ENCODE measurements around the gene UVRAG. TPM values are rescaled to one million over a fixed set of nuclear protein-coding genes. Genes with fewer than 3 reads are reported as not detected.

The UVRAG gene
- total and polyA plus RNA-seq, 5 donors from 2014 or later: 13.7 to 37.2 (median 16.6) TPM

GRCh38 chr11:76090174-76090573 lies 275.2 kb downstream of the UVRAG start:
- Histone ChIP-seq H3K36me3 (ENCODE audit: control insufficient read depth, insufficient read depth, low read length) (peaks cover 4% of the 10 kb centered on the region), H3K27me3 (ENCODE audit: control insufficient read depth, insufficient read depth, low read length) (no peaks in the 10 kb centered on the region), H3K4me3 (ENCODE audit: low read depth, low read length) (no peak overlapping the region), H3K9me3 (ENCODE audit: control insufficient read depth in 2 of 2, low read length in 2 of 2) (peaks cover 0 to 2% of the 10 kb centered on the region in 2 experiments), H3K27ac (ENCODE audit: insufficient read depth, low read length, poor library complexity, severe bottlenecking) (no peak overlapping the region), H3K4me1 (ENCODE audit: control insufficient read depth, insufficient read depth, low read length, poor library complexity, severe bottlenecking) (no peaks in the 10 kb centered on the region)
- H3K36me3 Mint-ChIP-seq: peaks cover 23% of the 10 kb centered on the region
- H3K27me3 Mint-ChIP-seq: no peaks in the 10 kb centered on the region
- DNase-seq: no peak
- ATAC-seq (ENCODE audit: low read depth in 2 of 2): no peak
- no peak overlapping the region for H3K4me3 Mint-ChIP-seq
- peaks cover 0 to 8% (median 3%) of the 10 kb centered on the region in 4 donors for H3K4me1 Mint-ChIP-seq
- H3K27ac Mint-ChIP-seq: no peak overlapping the region
- H3K9me3 Mint-ChIP-seq: peaks cover 0 to 18% (median 0%) of the 10 kb centered on the region in 7 donors

- no peaks in the 10 kb centered on the region for H3K27me3 Mint-ChIP-seq
- H3K9me3 Mint-ChIP-seq: peaks cover 0 to 18% (median 0%) of the 10 kb centered on the region in 7 donors
- peaks cover 0 to 2% of the 10 kb centered on the region in 2 experiments for H3K9me3 ChIP-seq (ENCODE audit: control insufficient read depth in 2 of 2, low read length in 2 of 2)
- ATAC-seq (ENCODE audit: low read depth in 2 of 2): no peak
- peaks cover 0 to 8% (median 3%) of the 10 kb centered on the region in 4 donors for H3K4me1 Mint-ChIP-seq
- peaks cover 23% of the 10 kb centered on the region for H3K36me3 Mint-ChIP-seq
- no peak overlapping the region for H3K4me3 Mint-ChIP-seq
- no peak overlapping the region for H3K27ac Mint-ChIP-seq
- no peak overlapping the region for H3K27ac ChIP-seq (ENCODE audit: insufficient read depth, low read length, poor library complexity, severe bottlenecking)
- no peak for DNase-seq
- H3K36me3 ChIP-seq (ENCODE audit: control insufficient read depth, insufficient read depth, low read length): peaks cover 4% of the 10 kb centered on the region
- H3K27me3 ChIP-seq (ENCODE audit: control insufficient read depth, insufficient read depth, low read length): no peaks in the 10 kb centered on the region
- H3K4me1 ChIP-seq (ENCODE audit: control insufficient read depth, insufficient read depth, low read length, poor library complexity, severe bottlenecking): no peaks in the 10 kb centered on the region
- H3K4me3 ChIP-seq (ENCODE audit: low read depth, low read length): no peak overlapping the region
These were observed 275.8 kb downstream of the UVRAG start for GRCh38 chr11:76090821-76091220.

GRCh38 chr11:76094740-76095139 lies 279.7 kb downstream of the UVRAG start:
- no peak overlapping the region for H3K4me3 ChIP-seq (ENCODE audit: low read depth, low read length)
- H3K9me3 Mint-ChIP-seq: peaks cover 0 to 17% (median 0%) of the 10 kb centered on the region in 7 donors
- DNase-seq (no peak), ATAC-seq (ENCODE audit: low read depth in 2 of 2) (no peak)
- no peaks in the 10 kb centered on the region for H3K27me3 Mint-ChIP-seq
- peaks cover 0 to 2% of the 10 kb centered on the region in 2 experiments for H3K9me3 ChIP-seq (ENCODE audit: control insufficient read depth in 2 of 2, low read length in 2 of 2)
- peaks cover 3% of the 10 kb centered on the region for H3K36me3 ChIP-seq (ENCODE audit: control insufficient read depth, insufficient read depth, low read length)
- peaks cover 0 to 9% (median 7%) of the 10 kb centered on the region in 4 donors for H3K4me1 Mint-ChIP-seq
- H3K36me3 Mint-ChIP-seq: peaks cover 25% of the 10 kb centered on the region
- H3K27ac Mint-ChIP-seq: peak overlapping the region in 1 of 3 donors; percentile 33
- no peak overlapping the region for H3K4me3 Mint-ChIP-seq
- no peaks in the 10 kb centered on the region for H3K4me1 ChIP-seq (ENCODE audit: control insufficient read depth, insufficient read depth, low read length, poor library complexity, severe bottlenecking)
- H3K27me3 ChIP-seq (ENCODE audit: control insufficient read depth, insufficient read depth, low read length): no peaks in the 10 kb centered on the region
- no peak overlapping the region for H3K27ac ChIP-seq (ENCODE audit: insufficient read depth, low read length, poor library complexity, severe bottlenecking)

- Histone ChIP-seq H3K27me3 (ENCODE audit: control insufficient read depth, insufficient read depth, low read length) (no peaks in the 10 kb centered on the region), H3K36me3 (ENCODE audit: control insufficient read depth, insufficient read depth, low read length) (no peaks in the 10 kb centered on the region), H3K27ac (ENCODE audit: insufficient read depth, low read length, poor library complexity, severe bottlenecking) (no peak overlapping the region), H3K4me3 (ENCODE audit: low read depth, low read length) (no peak overlapping the region), H3K9me3 (ENCODE audit: control insufficient read depth in 2 of 2, low read length in 2 of 2) (no peaks in the 10 kb centered on the region), H3K4me1 (ENCODE audit: control insufficient read depth, insufficient read depth, low read length, poor library complexity, severe bottlenecking) (no peaks in the 10 kb centered on the region)
- Mint-ChIP-seq H3K9me3 (peaks cover 0 to 8% (median 0%) of the 10 kb centered on the region in 7 donors), H3K27ac (no peak overlapping the region), H3K4me1 (peaks cover 0 to 9% (median 7%) of the 10 kb centered on the region in 4 donors), H3K36me3 (peaks cover 18% of the 10 kb centered on the region), H3K27me3 (no peaks in the 10 kb centered on the region), H3K4me3 (no peak overlapping the region)
- DNase-seq (no peak), ATAC-seq (ENCODE audit: low read depth in 2 of 2) (no peak)
These were observed 280.9 kb downstream of the UVRAG start for GRCh38 chr11:76095891-76096290.

GRCh38 chr11:76096552-76096951 lies 281.5 kb downstream of the UVRAG start:
- Histone ChIP-seq H3K4me3 (ENCODE audit: low read depth, low read length) (no peak overlapping the region), H3K27me3 (ENCODE audit: control insufficient read depth, insufficient read depth, low read length) (no peaks in the 10 kb centered on the region), H3K9me3 (ENCODE audit: control insufficient read depth in 2 of 2, low read length in 2 of 2) (no peaks in the 10 kb centered on the region), H3K36me3 (ENCODE audit: control insufficient read depth, insufficient read depth, low read length) (no peaks in the 10 kb centered on the region), H3K27ac (ENCODE audit: insufficient read depth, low read length, poor library complexity, severe bottlenecking) (no peak overlapping the region), H3K4me1 (ENCODE audit: control insufficient read depth, insufficient read depth, low read length, poor library complexity, severe bottlenecking) (no peaks in the 10 kb centered on the region)
- H3K4me1 Mint-ChIP-seq: peaks cover 0 to 9% (median 6%) of the 10 kb centered on the region in 4 donors
- ATAC-seq (ENCODE audit: low read depth in 2 of 2) (no peak), DNase-seq (no peak)
- no peaks in the 10 kb centered on the region for H3K27me3 Mint-ChIP-seq
- H3K27ac Mint-ChIP-seq: no peak overlapping the region
- no peak overlapping the region for H3K4me3 Mint-ChIP-seq
- peaks cover 0 to 3% (median 1%) of the 10 kb centered on the region in 7 donors for H3K9me3 Mint-ChIP-seq
- H3K36me3 Mint-ChIP-seq: peaks cover 17% of the 10 kb centered on the region

GRCh38 chr11:76102802-76103201 lies 287.8 kb downstream of the UVRAG start:
- no peak for DNase-seq
- no peaks in the 10 kb centered on the region for H3K36me3 ChIP-seq (ENCODE audit: control insufficient read depth, insufficient read depth, low read length)
- ATAC-seq (ENCODE audit: low read depth in 2 of 2): no peak
- no peak overlapping the region for H3K4me3 ChIP-seq (ENCODE audit: low read depth, low read length)
- Mint-ChIP-seq H3K36me3 (peaks cover 11% of the 10 kb centered on the region), H3K27me3 (no peaks in the 10 kb centered on the region), H3K27ac (no peak overlapping the region), H3K4me1 (peaks cover 0 to 14% (median 4%) of the 10 kb centered on the region in 4 donors), H3K4me3 (no peak overlapping the region), H3K9me3 (peaks cover 0 to 2% (median 0%) of the 10 kb centered on the region in 7 donors)
- no peaks in the 10 kb centered on the region for H3K4me1 ChIP-seq (ENCODE audit: control insufficient read depth, insufficient read depth, low read length, poor library complexity, severe bottlenecking)
- no peaks in the 10 kb centered on the region for H3K27me3 ChIP-seq (ENCODE audit: control insufficient read depth, insufficient read depth, low read length)
- H3K9me3 ChIP-seq (ENCODE audit: control insufficient read depth in 2 of 2, low read length in 2 of 2): no peaks in the 10 kb centered on the region
- H3K27ac ChIP-seq (ENCODE audit: insufficient read depth, low read length, poor library complexity, severe bottlenecking): no peak overlapping the region

- Histone ChIP-seq H3K27me3 (ENCODE audit: control insufficient read depth, insufficient read depth, low read length) (no peaks in the 10 kb centered on the region), H3K36me3 (ENCODE audit: control insufficient read depth, insufficient read depth, low read length) (no peaks in the 10 kb centered on the region), H3K27ac (ENCODE audit: insufficient read depth, low read length, poor library complexity, severe bottlenecking) (no peak overlapping the region), H3K4me3 (ENCODE audit: low read depth, low read length) (no peak overlapping the region), H3K4me1 (ENCODE audit: control insufficient read depth, insufficient read depth, low read length, poor library complexity, severe bottlenecking) (no peaks in the 10 kb centered on the region), H3K9me3 (ENCODE audit: control insufficient read depth in 2 of 2, low read length in 2 of 2) (no peaks in the 10 kb centered on the region)
- Mint-ChIP-seq H3K27me3 (no peaks in the 10 kb centered on the region), H3K36me3 (peaks cover 9% of the 10 kb centered on the region), H3K27ac (no peak overlapping the region), H3K4me3 (no peak overlapping the region), H3K4me1 (peaks cover 0 to 12% (median 4%) of the 10 kb centered on the region in 4 donors), H3K9me3 (peaks cover 0 to 2% (median 0%) of the 10 kb centered on the region in 7 donors)
- no peak for ATAC-seq (ENCODE audit: low read depth in 2 of 2)
- DNase-seq: no peak
These were observed 288.4 kb downstream of the UVRAG start for GRCh38 chr11:76103460-76103859.

GRCh38 chr11:76104285-76104684 lies 289.3 kb downstream of the UVRAG start:
- Mint-ChIP-seq H3K36me3 (peaks cover 4% of the 10 kb centered on the region), H3K27me3 (no peaks in the 10 kb centered on the region), H3K4me3 (no peak overlapping the region), H3K9me3 (peaks cover 0 to 2% (median 0%) of the 10 kb centered on the region in 7 donors), H3K27ac (no peak overlapping the region), H3K4me1 (peaks cover 0 to 8% (median 2%) of the 10 kb centered on the region in 4 donors)
- no peak overlapping the region for H3K27ac ChIP-seq (ENCODE audit: insufficient read depth, low read length, poor library complexity, severe bottlenecking)
- H3K4me1 ChIP-seq (ENCODE audit: control insufficient read depth, insufficient read depth, low read length, poor library complexity, severe bottlenecking): no peaks in the 10 kb centered on the region
- no peaks in the 10 kb centered on the region for H3K27me3 ChIP-seq (ENCODE audit: control insufficient read depth, insufficient read depth, low read length)
- H3K9me3 ChIP-seq (ENCODE audit: control insufficient read depth in 2 of 2, low read length in 2 of 2): no peaks in the 10 kb centered on the region
- DNase-seq (no peak), ATAC-seq (ENCODE audit: low read depth in 2 of 2) (no peak)
- no peak overlapping the region for H3K4me3 ChIP-seq (ENCODE audit: low read depth, low read length)
- H3K36me3 ChIP-seq (ENCODE audit: control insufficient read depth, insufficient read depth, low read length): no peaks in the 10 kb centered on the region

All from CD4-positive, CD25-positive, alpha-beta regulatory T cell (primary cell).